ENCODE data around the gene PPM1A. TPM values are rescaled to one million over a fixed set of nuclear protein-coding genes. Genes with fewer than 3 reads are reported as not detected.
A peak's percentile ranks its signal among the peaks of the same experiment; 100 is the strongest.

PPM1A gene
- total and polyA plus RNA-seq, 9 of the 15 experiments (the other 6 are each of a cell fraction or from before 2014, with no cell fraction given): 5.5 to 23.9 (median 15.2) TPM

- CTCF ChIA-PET (ENCODE audit: low intra/inter-chr PET ratio): no interaction called here
- FAIRE-seq (no peak), DNase-seq (ENCODE audit: extremely low read depth in 1 of 4, low spot score in 3 of 4) (no peak), ATAC-seq (no peak)
- BruUV-seq (replicated peaks): no TSS peak
- POLR2A ChIA-PET: interaction anchor here (0.9 kb wide), 1 partner anchor 16 kb away, joined by 3 read pairs; no protein-coding TSS in a partner anchor
- in situ Hi-C loops (cut with MboI): loop anchor here (10.0 kb wide), 1 partner anchor 130 kb away; no protein-coding TSS in a partner anchor
- Histone ChIP-seq H3K27me3 (ENCODE audit: control insufficient read depth in 2 of 2, insufficient read depth in 2 of 2, low read length in 2 of 2) (no peaks in the 10 kb centered on the region), H2AFZ (ENCODE audit: low read depth, low read length) (peak overlapping the region; percentile 77), H3K4me3 (no peak overlapping the region), H3K9ac (ENCODE audit: insufficient read depth in 1 of 2, low read depth in 2 of 2, low read length in 2 of 2) (no peak overlapping the region), H3K27ac (ENCODE audit: extremely low read depth, low read depth, low read length) (no peak overlapping the region), H3K9me1 (ENCODE audit: control insufficient read depth, insufficient read depth, low read length) (no peaks in the 10 kb centered on the region), H3K36me3 (ENCODE audit: control insufficient read depth, insufficient read depth, low read length) (no peaks in the 10 kb centered on the region), H3K79me2 (ENCODE audit: control insufficient read depth, insufficient read depth, low read length) (no peaks in the 10 kb centered on the region), H3K4me2 (ENCODE audit: insufficient read depth, low read length) (no peak overlapping the region), H4K20me1 (replicated peaks; ENCODE audit: control insufficient read depth, insufficient read depth, low read length) (no peaks in the 10 kb centered on the region), H3K4me1 (replicated peaks in 1 of 2; ENCODE audit: control insufficient read depth in 2 of 2, insufficient read depth in 2 of 2, low read length in 2 of 2) (no peaks in the 10 kb centered on the region), H3K9me3 (replicated peaks; ENCODE audit: control insufficient read depth, insufficient read depth, low read depth, low read length) (no peaks in the 10 kb centered on the region)
- WGBS (ENCODE audit: insufficient coverage, low coverage, missing lambda C conversion rate): 26% methylated on average over 6 of the region's 6 CpGs
- intact Hi-C loops (cut with micrococcal nuclease): no loop called here
- TF ChIP-seq ZNF24 (IDR thresholded peaks at IDR 0.05) (no peak), ARHGAP35 (IDR thresholded peaks at IDR 0.05; ENCODE audit: partially characterized antibody) (no peak), GATA2 (CRISPR knock-in tag; IDR thresholded peaks at IDR 0.05) (no peak), PTTG1 (tag; IDR thresholded peaks at IDR 0.05; ENCODE audit: low read depth) (no peak), ZNF174 (CRISPR knock-in tag; IDR thresholded peaks at IDR 0.05) (no peak), KAT7 (CRISPR knock-in tag; IDR thresholded peaks at IDR 0.05; ENCODE audit: borderline replicate concordance) (no peak), ZNF318 (IDR thresholded peaks at IDR 0.05; ENCODE audit: borderline replicate concordance in 1 of 2, low read depth in 1 of 2) (no peak), NRF1 (conservative IDR thresholded peaks at IDR 0.05 in 1 of 2, IDR thresholded peaks at IDR 0.05 in 1 of 2) (no peak), CREB3 (tag; conservative IDR thresholded peaks at IDR 0.05; ENCODE audit: low read depth) (no peak)
These were observed 43.9 kb upstream of the PPM1A start for GRCh38 chr14:60204843-60205774.

Data from K562 (cell line).